ENCODE measurements around the gene PRR20G.
A peak's percentile ranks its signal among the peaks of the same experiment; 100 is the strongest.

PRR20G gene

DNA sequence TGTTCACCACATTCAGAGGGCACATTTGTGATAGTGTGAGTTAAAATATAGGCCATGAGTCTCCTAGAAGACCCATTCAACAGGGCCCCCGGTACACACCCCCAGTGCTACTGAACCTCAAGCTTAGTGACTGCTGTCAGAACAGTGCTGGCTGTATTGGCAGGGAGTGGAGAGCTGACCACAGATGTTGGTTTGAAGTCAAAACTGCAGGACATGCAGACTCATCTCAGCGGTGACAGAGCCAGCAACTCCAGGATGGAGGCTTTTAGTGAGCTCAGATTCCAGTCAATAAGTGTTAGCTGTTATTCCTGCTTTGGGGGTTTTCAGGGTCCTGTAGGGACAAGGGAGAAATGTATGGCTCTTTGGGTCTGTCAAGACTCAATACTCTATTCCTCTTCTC lies 29.1 kb downstream of the PRR20G start:
- H3K4me3 ChIP-seq (ENCODE audit: low read depth, low read length), result no peak overlapping the region
- TF ChIP-seq, protein P1, sequence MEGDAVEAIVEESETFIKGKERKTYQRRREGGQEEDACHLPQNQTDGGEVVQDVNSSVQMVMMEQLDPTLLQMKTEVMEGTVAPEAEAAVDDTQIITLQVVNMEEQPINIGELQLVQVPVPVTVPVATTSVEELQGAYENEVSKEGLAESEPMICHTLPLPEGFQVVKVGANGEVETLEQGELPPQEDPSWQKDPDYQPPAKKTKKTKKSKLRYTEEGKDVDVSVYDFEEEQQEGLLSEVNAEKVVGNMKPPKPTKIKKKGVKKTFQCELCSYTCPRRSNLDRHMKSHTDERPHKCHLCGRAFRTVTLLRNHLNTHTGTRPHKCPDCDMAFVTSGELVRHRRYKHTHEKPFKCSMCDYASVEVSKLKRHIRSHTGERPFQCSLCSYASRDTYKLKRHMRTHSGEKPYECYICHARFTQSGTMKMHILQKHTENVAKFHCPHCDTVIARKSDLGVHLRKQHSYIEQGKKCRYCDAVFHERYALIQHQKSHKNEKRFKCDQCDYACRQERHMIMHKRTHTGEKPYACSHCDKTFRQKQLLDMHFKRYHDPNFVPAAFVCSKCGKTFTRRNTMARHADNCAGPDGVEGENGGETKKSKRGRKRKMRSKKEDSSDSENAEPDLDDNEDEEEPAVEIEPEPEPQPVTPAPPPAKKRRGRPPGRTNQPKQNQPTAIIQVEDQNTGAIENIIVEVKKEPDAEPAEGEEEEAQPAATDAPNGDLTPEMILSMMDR (IDR thresholded peaks at IDR 0.05; ENCODE audit: borderline replicate concordance, insufficient read depth, low read depth, low read length), result no peak

DNA sequence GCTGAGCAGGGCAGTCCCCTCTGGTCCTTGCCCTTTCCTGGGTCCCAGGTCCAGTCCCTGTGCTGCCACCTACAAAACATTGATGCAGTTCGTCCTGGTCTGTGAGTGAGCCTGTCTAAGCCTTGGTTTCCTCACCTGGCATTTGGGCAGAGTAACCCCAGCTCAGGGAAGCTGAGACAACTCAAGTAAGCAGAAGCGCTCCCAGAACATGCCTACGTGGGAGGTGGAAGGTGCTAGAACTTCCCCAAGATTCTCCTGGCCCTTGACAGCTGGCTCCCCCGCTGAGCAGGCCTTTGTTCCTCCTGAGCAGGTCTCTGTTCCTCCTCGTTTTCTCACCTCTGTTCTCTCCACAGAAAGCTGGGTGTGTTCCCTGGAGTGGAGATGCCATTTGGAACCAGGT lies 30.5 kb downstream of the PRR20G start:
- TF ChIP-seq, protein P1 (IDR thresholded peaks at IDR 0.05; ENCODE audit: borderline replicate concordance, insufficient read depth, low read depth, low read length), result no peak
- H3K4me3 ChIP-seq (ENCODE audit: low read depth, low read length), result no peak overlapping the region

DNA sequence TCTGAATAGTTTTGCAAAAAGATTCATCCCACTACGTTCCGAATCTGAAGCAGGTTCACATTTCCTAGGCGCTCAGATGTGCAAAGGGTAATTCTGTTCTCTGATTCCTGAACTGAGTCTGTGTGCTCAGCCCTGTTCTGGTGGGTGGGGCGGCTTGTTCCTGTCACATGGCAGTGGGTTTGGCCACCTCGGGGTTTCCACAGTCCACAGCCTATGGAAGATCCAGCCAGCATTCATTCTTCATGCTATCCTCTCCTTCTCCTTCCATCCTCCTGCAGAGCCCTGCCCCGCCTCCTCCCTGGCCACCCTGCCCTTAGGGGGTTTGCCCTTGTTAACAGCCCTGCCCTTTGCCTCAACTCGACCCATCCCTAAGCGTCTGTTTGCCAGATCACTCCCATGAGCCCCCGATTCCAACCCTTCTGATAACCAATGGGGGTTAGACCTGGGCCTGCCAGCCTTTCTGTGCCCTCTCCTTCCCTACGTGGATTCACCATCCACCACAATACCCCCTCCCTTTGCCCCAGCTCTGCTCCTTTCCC lies 31.0 kb downstream of the PRR20G start:
- no peak overlapping the region for H3K4me3 ChIP-seq (ENCODE audit: low read depth, low read length)
- TF ChIP-seq, protein P1 (IDR thresholded peaks at IDR 0.05; ENCODE audit: borderline replicate concordance, insufficient read depth, low read depth, low read length), result no peak

DNA sequence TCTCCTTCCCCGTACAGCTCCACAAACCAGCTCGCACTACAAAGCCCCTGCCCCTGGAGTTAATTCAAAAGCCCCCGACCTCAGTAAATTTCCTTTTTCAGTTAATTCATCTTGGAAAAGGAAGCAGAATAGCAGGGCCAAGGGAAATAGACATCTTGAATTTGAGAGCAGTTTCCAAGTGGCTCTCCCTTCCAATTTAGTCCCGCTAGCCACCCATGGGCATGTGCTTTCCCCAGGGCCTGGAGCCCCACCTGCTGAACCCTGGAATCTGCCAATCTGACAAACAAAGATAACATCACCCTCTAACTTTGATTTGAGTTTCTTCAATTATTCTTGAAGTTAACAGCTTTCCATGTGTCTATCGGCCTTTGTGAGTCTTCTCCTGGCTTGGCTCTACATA lies 31.7 kb downstream of the PRR20G start:
- H3K4me3 ChIP-seq (ENCODE audit: low read depth, low read length), result no peak overlapping the region
- TF ChIP-seq, protein P1 (IDR thresholded peaks at IDR 0.05; ENCODE audit: borderline replicate concordance, insufficient read depth, low read depth, low read length), result no peak

DNA sequence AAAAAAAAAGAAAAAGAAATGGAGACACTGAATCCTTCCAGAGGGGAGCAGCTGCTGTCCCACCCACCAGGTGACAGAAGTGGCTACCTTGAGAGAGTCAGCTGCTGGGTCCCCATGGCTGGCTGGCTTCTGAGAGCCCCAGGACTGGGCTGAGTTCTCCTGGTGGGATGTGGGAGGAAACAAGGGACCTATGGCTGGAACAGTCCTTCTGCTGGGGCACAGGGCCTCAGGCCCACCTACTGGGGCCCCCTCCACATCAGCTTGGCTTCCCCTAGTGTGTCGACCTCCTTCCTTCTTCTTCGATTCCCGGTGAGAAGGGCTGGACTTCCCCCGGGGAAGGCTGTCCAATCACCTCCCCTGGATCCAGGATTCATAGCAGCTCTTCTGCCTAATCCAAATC lies 32.3 kb downstream of the PRR20G start:
- TF ChIP-seq, protein P1 (IDR thresholded peaks at IDR 0.05; ENCODE audit: borderline replicate concordance, insufficient read depth, low read depth, low read length), result no peak

DNA sequence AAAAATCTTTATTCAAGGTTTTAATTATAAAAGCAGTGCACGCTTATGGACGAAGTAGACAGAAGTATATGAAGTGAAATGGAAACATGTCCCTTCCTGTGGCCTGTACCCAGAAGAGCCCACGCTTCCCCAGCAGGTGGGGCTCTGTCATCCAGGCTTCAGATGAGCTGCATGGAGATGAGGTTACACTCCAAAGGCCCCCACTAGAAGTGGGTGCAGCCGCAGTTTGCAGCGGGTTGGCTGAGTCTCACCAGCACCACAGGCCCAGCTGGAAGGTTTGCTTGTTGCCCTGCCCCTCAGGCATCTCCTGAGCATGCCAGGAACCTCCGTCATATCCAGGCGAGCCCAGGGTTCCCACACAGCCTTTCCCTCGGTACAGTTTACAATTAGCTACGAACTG lies 33.1 kb downstream of the PRR20G start:
- TF ChIP-seq, protein P1 (IDR thresholded peaks at IDR 0.05; ENCODE audit: borderline replicate concordance, insufficient read depth, low read depth, low read length), result peak; percentile 22; the same call in 1 of the 2 replicates
- no peak overlapping the region for H3K4me3 ChIP-seq (ENCODE audit: low read depth, low read length)

More for the DNA sequence above, 32.3 kb downstream of the PRR20G start:
- no peak overlapping the region for H3K4me3 ChIP-seq (ENCODE audit: low read depth, low read length)

DNA sequence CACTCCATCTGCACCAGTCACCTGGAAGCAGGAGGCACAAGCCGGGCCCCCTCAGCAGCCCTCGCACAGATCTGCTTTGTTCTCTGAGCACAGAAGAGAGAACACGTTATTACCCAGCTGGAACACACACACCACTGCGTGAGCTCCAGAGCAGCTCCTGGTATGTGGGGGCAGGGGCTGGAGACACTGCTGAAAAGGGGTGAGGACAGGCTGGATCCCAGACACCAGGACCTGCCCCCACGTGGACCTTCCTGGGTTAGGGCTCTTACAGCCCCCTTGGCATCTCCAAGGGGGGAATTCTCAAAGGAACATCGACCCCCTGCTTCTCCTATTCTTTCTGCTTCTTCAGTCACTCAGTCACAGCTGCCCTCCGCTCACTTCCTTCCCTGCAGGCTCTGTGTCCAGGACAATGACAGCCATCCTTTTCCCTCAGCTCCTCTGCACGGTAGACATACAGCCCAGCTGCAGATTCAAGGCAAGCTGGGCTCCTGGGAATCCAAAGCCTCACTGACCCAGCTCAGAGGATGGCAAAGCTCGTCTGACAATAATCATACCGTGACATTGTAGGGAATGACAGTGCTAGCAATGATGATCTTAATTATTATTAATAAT lies 33.7 kb downstream of the PRR20G start:
- H3K4me3 ChIP-seq (ENCODE audit: low read depth, low read length), result no peak overlapping the region
- TF ChIP-seq, protein P1 (IDR thresholded peaks at IDR 0.05; ENCODE audit: borderline replicate concordance, insufficient read depth, low read depth, low read length), result no peak

Measured in GM12875 (cell line).